A673 (cell line): ENCODE measurements around the gene IL1RAPL2. TPM values are rescaled to one million over a fixed set of nuclear protein-coding genes. Genes with fewer than 3 reads are reported as not detected.

Experiments
- BruUV-seq: library from RNA; stranded (reverse); fragments of 400-500 nt; replicated peaks from 2 replicates; lab custom pipeline; 2021; lab: Mats Ljungman, UMichigan
- CTCF ChIA-PET: fragments of 300-600 bp; sonication (Branson Sonifier 250); formaldehyde crosslinking; loops from one replicate; lab custom pipeline; 2022; ENCODE audit warnings: antibody characterized with exemption; lab: Charles Lee
- POLR2A ChIA-PET: fragments of 300-600 bp; sonication (Branson Sonifier 250); formaldehyde crosslinking; loops from one replicate; lab custom pipeline; 2022; ENCODE audit warnings: antibody characterized with exemption; ENCODE audit not compliant: low non-redundant PET; lab: Charles Lee
- DNase-seq: peaks from one replicate; pipeline ENCODE4 v3.0.0-alpha.2; 2015; ENCODE audit warnings: low spot score
- H3K27ac ChIP-seq: fragments of 200-600 bp; sonication (generic); 2 replicates; pipeline ENCODE4 v1.5.1; 2016; ENCODE audit warnings: mixed run types, low read depth, mild to moderate bottlenecking, mixed read lengths, antibody characterized with exemption, low read length; ENCODE audit not compliant: poor library complexity, severe bottlenecking
- H3K27me3 ChIP-seq: fragments of 200-600 bp; sonication (generic); replicated peaks from 2 replicates; pipeline ENCODE4 v1.6.1; 2017; ENCODE audit warnings: mixed run types, low read depth, mild to moderate bottlenecking, mixed read lengths, antibody characterized with exemption, low read length; ENCODE audit not compliant: insufficient read depth, poor library complexity
- H3K36me3 ChIP-seq: fragments of 200-600 bp; sonication (generic); 2 replicates; pipeline ENCODE4 v1.6.1; 2016; ENCODE audit warnings: mixed run types, mild to moderate bottlenecking, mixed read lengths, antibody characterized with exemption, low read length; ENCODE audit not compliant: insufficient read depth, poor library complexity, severe bottlenecking
- H3K4me1 ChIP-seq: fragments of 200-600 bp; sonication (generic); 2 replicates; pipeline ENCODE4 v1.6.1; 2017; ENCODE audit warnings: mixed run types, mild to moderate bottlenecking, mixed read lengths, antibody characterized with exemption, low read length; ENCODE audit not compliant: insufficient read depth, poor library complexity, severe bottlenecking
- H3K4me3 ChIP-seq: fragments of 200-600 bp; sonication (generic); 2 replicates; pipeline ENCODE4 v1.5.1; 2016; ENCODE audit warnings: low read depth, mixed run types, mild to moderate bottlenecking, mixed read lengths, low read length; ENCODE audit not compliant: poor library complexity, severe bottlenecking
- H3K9me3 ChIP-seq: fragments of 200-600 bp; sonication (generic); 2 replicates; pipeline ENCODE4 v1.6.1; 2016; ENCODE audit warnings: mixed run types, low read depth, mild to moderate bottlenecking, mixed read lengths, antibody characterized with exemption, low read length; ENCODE audit not compliant: poor library complexity, severe bottlenecking
- EZH2 ChIP-seq: fragments of 200-600 bp; sonication (generic); IDR thresholded peaks from 2 replicates; pipeline ENCODE4 v1.6.1; 2017; ENCODE audit warnings: borderline replicate concordance, low read depth, mild to moderate bottlenecking, mixed read lengths, antibody characterized with exemption, low read length; ENCODE audit not compliant: poor library complexity, severe bottlenecking
- intact Hi-C: fragments of 100-400 bp; cut with micrococcal nuclease; formaldehyde crosslinking; loops from one replicate; pipeline ENCODE4 v1.10.0; 2022; ENCODE audit not compliant: unreplicated experiment
- total RNA-seq: library from RNA; stranded (reverse); gene quantifications from 2 replicates; pipeline ENCODE4 v1.2.3, GENCODE V29; 2021
- TF ChIP-seq, protein P1 (sequence below): fragments of 300-800, 200-600 bp; sonication (generic); conservative IDR thresholded peaks from 2 replicates; pipeline ENCODE4 v1.5.1; 2017; ENCODE audit warnings: low read depth, mild to moderate bottlenecking, antibody characterized with exemption, low read length, moderate library complexity, mixed read lengths

The IL1RAPL2 gene
- total RNA-seq, 1 experiment from 2014 or later: not detected

DNA sequence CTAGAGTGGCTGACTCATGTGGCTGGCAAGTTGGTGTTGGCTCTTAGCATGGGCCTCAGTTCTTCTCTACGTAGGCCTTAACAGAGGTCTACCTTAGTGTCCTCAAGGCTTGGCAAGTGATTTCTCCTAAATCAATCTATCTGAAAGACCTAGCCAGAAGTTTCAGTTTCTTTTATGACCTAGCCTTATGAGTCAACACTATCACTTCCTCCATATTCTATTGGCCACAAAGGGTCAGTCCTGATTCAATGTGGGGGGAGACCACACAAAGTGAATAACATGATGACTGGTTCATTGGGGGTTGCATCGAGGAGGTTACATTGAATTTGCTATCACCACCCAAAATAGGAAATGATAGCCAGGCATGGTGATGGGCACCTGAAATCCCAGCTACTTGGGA lies 1250.5 kb downstream of the IL1RAPL2 start:
- Histone ChIP-seq H3K4me1 (no peaks in the 10 kb centered on the region), H3K27ac (no peak overlapping the region), H3K27me3 (peaks cover 6% of the 10 kb centered on the region), H3K36me3 (no peaks in the 10 kb centered on the region), H3K9me3 (no peaks in the 10 kb centered on the region), H3K4me3 (no peak overlapping the region)
- ChIA-PET CTCF (no interaction called here), POLR2A (no interaction called here)
- TF ChIP-seq, protein P1, sequence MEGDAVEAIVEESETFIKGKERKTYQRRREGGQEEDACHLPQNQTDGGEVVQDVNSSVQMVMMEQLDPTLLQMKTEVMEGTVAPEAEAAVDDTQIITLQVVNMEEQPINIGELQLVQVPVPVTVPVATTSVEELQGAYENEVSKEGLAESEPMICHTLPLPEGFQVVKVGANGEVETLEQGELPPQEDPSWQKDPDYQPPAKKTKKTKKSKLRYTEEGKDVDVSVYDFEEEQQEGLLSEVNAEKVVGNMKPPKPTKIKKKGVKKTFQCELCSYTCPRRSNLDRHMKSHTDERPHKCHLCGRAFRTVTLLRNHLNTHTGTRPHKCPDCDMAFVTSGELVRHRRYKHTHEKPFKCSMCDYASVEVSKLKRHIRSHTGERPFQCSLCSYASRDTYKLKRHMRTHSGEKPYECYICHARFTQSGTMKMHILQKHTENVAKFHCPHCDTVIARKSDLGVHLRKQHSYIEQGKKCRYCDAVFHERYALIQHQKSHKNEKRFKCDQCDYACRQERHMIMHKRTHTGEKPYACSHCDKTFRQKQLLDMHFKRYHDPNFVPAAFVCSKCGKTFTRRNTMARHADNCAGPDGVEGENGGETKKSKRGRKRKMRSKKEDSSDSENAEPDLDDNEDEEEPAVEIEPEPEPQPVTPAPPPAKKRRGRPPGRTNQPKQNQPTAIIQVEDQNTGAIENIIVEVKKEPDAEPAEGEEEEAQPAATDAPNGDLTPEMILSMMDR: no peak
- TF ChIP-seq EZH2: no peak
- DNase-seq: no peak
- no TSS peak for BruUV-seq
- intact Hi-C loops: no loop called here
